Parathyroid adenoma (tissue), 2 donors: ENCODE results near the gene TDRD1.

ENCODE experiments used
- H2AFZ ChIP-seq: fragments of 300-600 bp; sonication (generic); one replicate; pipeline ENCODE4 v1.7.0; 2017; ENCODE audit warnings: antibody characterized with exemption, mild to moderate bottlenecking
- H3K27ac ChIP-seq: fragments of 300-600 bp; sonication (generic); one replicate; pipeline ENCODE4 v1.7.0; 2017
- H3K27me3 ChIP-seq: fragments of 300-600 bp; sonication (generic); one replicate; pipeline ENCODE4 v1.7.0; 2017; ENCODE audit warnings: low read length; ENCODE audit not compliant: control insufficient read depth, insufficient read depth
- H3K36me3 ChIP-seq: fragments of 300-600 bp; sonication (generic); one replicate; pipeline ENCODE4 v1.7.0; 2017; ENCODE audit warnings: low read length; ENCODE audit not compliant: control insufficient read depth, insufficient read depth
- H3K4me1 ChIP-seq: fragments of 300-600 bp; sonication (generic); one replicate; pipeline ENCODE4 v1.7.0; 2017; ENCODE audit warnings: control low read depth
- H3K4me2 ChIP-seq: fragments of 300-600 bp; sonication (generic); one replicate; pipeline ENCODE4 v1.7.0; 2017; ENCODE audit warnings: low read length
- H3K4me3 ChIP-seq: fragments of 300-600 bp; sonication (generic); one replicate; pipeline ENCODE4 v1.7.0; 2017; ENCODE audit warnings: low read depth, low read length
- H3K79me2 ChIP-seq: fragments of 300-600 bp; sonication (generic); one replicate; pipeline ENCODE4 v1.7.0; 2017; ENCODE audit warnings: control low read depth
- H3K9ac ChIP-seq: fragments of 300-600 bp; sonication (generic); one replicate; pipeline ENCODE4 v1.7.0; 2017; ENCODE audit warnings: mild to moderate bottlenecking
- H3K9me3 ChIP-seq: fragments of 300-600 bp; sonication (generic); one replicate; pipeline ENCODE4 v1.7.0; 2017; ENCODE audit warnings: low read length; ENCODE audit not compliant: control insufficient read depth
- TF ChIP-seq, protein P1 (sequence below): fragments of 300-600 bp; sonication (generic); IDR thresholded peaks from one replicate; pipeline ENCODE4 v1.7.0; 2017; ENCODE audit warnings: antibody characterized with exemption, mild to moderate bottlenecking
- donor health status: primary hyperparathyroidism.

Gene TDRD1

DNA sequence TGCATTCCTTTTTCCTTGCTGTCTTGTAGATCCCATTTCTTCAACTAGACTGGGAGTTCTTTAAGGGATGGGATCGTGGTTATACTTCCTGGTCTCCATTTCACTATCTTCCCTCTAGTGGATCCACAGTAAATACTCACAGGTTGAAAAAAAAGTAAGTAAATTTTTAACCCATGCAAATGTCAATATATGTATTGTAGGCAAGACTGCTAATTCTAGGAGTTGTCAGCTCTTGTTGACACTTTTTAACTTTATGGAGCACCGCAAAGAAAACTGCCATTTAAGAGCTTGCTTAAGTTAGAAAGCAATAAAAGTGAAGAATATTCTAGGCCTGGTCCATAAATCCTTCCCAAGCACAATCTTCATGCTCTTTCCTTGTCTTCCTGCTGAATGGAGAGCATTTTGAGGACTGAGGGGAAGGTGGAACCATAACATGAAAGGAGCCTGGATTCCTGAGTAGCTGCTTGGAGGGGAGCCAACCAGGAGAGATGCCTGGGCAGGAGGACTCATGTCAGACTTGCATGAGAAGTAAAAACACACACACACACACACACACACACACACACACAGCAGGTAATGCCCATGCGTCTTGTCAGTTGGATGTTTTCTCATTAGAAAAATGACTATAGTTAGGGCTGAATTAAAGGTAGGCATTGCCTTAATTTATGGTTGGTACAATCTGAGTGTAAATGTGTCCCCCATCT is 92.1 kb downstream of the TDRD1 start:
- TF ChIP-seq, protein P1, sequence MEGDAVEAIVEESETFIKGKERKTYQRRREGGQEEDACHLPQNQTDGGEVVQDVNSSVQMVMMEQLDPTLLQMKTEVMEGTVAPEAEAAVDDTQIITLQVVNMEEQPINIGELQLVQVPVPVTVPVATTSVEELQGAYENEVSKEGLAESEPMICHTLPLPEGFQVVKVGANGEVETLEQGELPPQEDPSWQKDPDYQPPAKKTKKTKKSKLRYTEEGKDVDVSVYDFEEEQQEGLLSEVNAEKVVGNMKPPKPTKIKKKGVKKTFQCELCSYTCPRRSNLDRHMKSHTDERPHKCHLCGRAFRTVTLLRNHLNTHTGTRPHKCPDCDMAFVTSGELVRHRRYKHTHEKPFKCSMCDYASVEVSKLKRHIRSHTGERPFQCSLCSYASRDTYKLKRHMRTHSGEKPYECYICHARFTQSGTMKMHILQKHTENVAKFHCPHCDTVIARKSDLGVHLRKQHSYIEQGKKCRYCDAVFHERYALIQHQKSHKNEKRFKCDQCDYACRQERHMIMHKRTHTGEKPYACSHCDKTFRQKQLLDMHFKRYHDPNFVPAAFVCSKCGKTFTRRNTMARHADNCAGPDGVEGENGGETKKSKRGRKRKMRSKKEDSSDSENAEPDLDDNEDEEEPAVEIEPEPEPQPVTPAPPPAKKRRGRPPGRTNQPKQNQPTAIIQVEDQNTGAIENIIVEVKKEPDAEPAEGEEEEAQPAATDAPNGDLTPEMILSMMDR, result no peak
- H3K4me2 ChIP-seq, result no peak overlapping the region

DNA sequence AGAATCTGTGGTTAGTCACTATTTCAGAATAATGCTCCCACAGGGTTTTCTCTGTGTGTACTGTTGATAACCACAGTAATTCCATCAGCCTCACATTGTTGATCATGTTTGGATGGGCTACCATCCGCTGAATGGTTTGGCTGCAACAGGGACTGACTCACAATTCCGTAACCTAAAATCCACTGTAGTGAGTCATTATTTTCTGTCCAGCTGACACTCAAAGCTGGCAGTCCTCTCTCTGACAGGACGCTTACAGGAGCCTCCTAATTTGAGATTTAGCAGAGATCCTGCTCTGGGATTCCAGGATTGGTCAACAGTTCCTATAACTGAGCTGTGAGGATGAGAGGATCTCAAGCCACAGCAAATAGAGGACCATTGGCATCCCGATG is 92.6 kb downstream of the TDRD1 start:
- peaks cover 4% of the 10 kb centered on the region for H3K4me1 ChIP-seq
- no peaks in the 10 kb centered on the region for H3K27me3 ChIP-seq
- no peak overlapping the region for H3K4me2 ChIP-seq
- TF ChIP-seq, protein P1, result no peak
- no peak overlapping the region for H3K4me3 ChIP-seq
- no peaks in the 10 kb centered on the region for H3K9me3 ChIP-seq
- no peak overlapping the region for H2AFZ ChIP-seq
- no peaks in the 10 kb centered on the region for H3K36me3 ChIP-seq
- no peak overlapping the region for H3K9ac ChIP-seq
- no peak overlapping the region for H3K27ac ChIP-seq
- no peaks in the 10 kb centered on the region for H3K79me2 ChIP-seq

More for the DNA sequence above, 92.1 kb downstream of the TDRD1 start:
- Histone ChIP-seq H3K9me3 (no peaks in the 10 kb centered on the region), H3K79me2 (no peaks in the 10 kb centered on the region), H3K9ac (no peak overlapping the region), H3K4me1 (peaks cover 9% of the 10 kb centered on the region), H3K27me3 (no peaks in the 10 kb centered on the region), H3K27ac (no peak overlapping the region), H2AFZ (no peak overlapping the region), H3K36me3 (no peaks in the 10 kb centered on the region), H3K4me3 (no peak overlapping the region)

DNA sequence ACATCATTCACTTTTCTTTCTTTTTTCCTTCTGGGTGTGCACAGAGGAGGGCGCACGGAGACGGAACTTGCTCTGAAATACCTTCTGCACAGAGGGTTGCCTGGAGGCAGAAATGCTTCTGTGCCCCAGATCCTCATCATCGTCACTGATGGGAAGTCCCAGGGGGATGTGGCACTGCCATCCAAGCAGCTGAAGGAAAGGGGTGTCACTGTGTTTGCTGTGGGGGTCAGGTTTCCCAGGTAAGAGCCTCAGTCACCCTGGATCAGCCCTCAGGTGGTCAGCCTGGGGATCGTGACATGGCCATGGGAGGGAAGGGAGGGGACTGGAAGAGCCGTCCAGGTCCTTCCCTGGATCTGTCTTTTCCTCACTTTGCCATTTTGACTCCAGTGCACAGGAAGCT is 93.5 kb downstream of the TDRD1 start:
- Histone ChIP-seq H3K4me3 (no peak overlapping the region), H3K79me2 (no peaks in the 10 kb centered on the region), H3K36me3 (no peaks in the 10 kb centered on the region), H2AFZ (no peak overlapping the region), H3K9me3 (no peaks in the 10 kb centered on the region), H3K4me1 (peaks cover under 1% of the 10 kb centered on the region), H3K4me2 (no peak overlapping the region), H3K27ac (no peak overlapping the region), H3K27me3 (no peaks in the 10 kb centered on the region), H3K9ac (no peak overlapping the region)
- TF ChIP-seq, protein P1, result no peak

DNA sequence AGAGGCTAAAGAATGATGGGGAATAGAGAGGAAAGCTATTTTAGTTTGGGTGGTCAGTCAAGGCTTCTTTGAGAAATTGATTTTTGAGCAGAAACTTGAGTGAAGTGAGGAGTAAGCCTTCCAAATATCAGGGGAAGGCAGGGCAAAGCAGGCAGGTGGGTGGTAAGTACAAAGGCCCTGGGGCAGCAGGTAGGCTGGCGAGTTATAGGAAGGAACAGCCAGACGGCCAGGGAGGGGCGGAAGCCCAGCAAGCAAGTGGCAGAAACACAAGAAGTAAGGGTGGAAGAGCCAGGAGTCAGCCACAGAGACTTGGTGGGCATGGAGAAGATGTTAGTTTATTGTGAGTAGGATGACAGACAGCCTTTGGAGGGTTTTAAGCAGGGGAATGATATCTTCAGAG is 94.8 kb downstream of the TDRD1 start:
- no peaks in the 10 kb centered on the region for H3K9me3 ChIP-seq
- no peak overlapping the region for H3K27ac ChIP-seq
- no peak overlapping the region for H2AFZ ChIP-seq
- no peak overlapping the region for H3K4me3 ChIP-seq
- no peak overlapping the region for H3K4me2 ChIP-seq
- no peak overlapping the region for H3K9ac ChIP-seq
- no peaks in the 10 kb centered on the region for H3K36me3 ChIP-seq
- TF ChIP-seq, protein P1, result no peak
- no peaks in the 10 kb centered on the region for H3K4me1 ChIP-seq
- no peaks in the 10 kb centered on the region for H3K79me2 ChIP-seq
- no peaks in the 10 kb centered on the region for H3K27me3 ChIP-seq
